Endometrial microvascular endothelial cells (primary cell): ENCODE measurements around the gene CACNA1E. TPM values are rescaled to one million over a fixed set of nuclear protein-coding genes. Genes with fewer than 3 reads are reported as not detected.
"Not testable (repeated sequence)": the region's sequence is repeated elsewhere in the genome, so short reads cannot be mapped to it uniquely, and the experiment has no call there.

Experiments used
- in situ Hi-C: cut with HindIII; loops from 2 replicates; pipeline ENCODE4 v1.10.0; 2017; ENCODE audit warnings: low sequenced_read_pairs, low pct_unique_long_range_greater_than_20kb; ENCODE audit errors: inconsistent ontology term
- total RNA-seq: library from RNA; depleted of rRNA; stranded (reverse); fragments of >200 nt; gene quantifications from one replicate; pipeline ENCODE4 v1.2.3, GENCODE V29; 2015; ENCODE audit errors: inconsistent ontology term

The CACNA1E gene
- total RNA-seq, 1 donor from 2014 or later: not detected

GRCh38 chr1:181813266-181813665, 329.9 kb downstream of the CACNA1E start:
- in situ Hi-C loops: no loop called here

GRCh38 chr1:181816608-181817007, 333.3 kb downstream of the CACNA1E start:
- in situ Hi-C loops: no loop called here

- in situ Hi-C loops: no loop called here
These were observed 333.8 kb downstream of the CACNA1E start for GRCh38 chr1:181817091-181817490.

GRCh38 chr1:181818459-181818858, 335.1 kb downstream of the CACNA1E start:
- in situ Hi-C loops: no loop called here

GRCh38 chr1:181818943-181819342, 335.6 kb downstream of the CACNA1E start:
- in situ Hi-C loops: no loop called here

GRCh38 chr1:181821701-181822100, 338.4 kb downstream of the CACNA1E start:
- in situ Hi-C loops: no loop called here

- in situ Hi-C loops: not testable (repeated sequence)
These were observed 349.0 kb downstream of the CACNA1E start for GRCh38 chr1:181832173-181832880.

- in situ Hi-C loops: no loop called here
These were observed 362.8 kb downstream of the CACNA1E start for GRCh38 chr1:181846001-181846645.

- in situ Hi-C loops: no loop called here
These were observed 363.4 kb downstream of the CACNA1E start for GRCh38 chr1:181846681-181847080.

GRCh38 chr1:181849071-181849470, 365.8 kb downstream of the CACNA1E start:
- in situ Hi-C loops: no loop called here

GRCh38 chr1:181854212-181854611, 370.9 kb downstream of the CACNA1E start:
- in situ Hi-C loops: not testable (repeated sequence)

- in situ Hi-C loops: no loop called here
These were observed 372.1 kb downstream of the CACNA1E start for GRCh38 chr1:181855380-181855779.
